ENCODE results near the gene DENND4A. TPM values are rescaled to one million over a fixed set of nuclear protein-coding genes. Genes with fewer than 3 reads are reported as not detected.

The DENND4A gene
- total RNA-seq, result 10 to 100 TPM; 15.4 to 46.7 (median 23.4) TPM
- polyA plus RNA-seq, result 10 to 100 TPM in 1 of 3 donors, 1 to 10 TPM in 2; 4.0 to 11.2 (median 7.0) TPM
- long read RNA-seq, donor 1, partial matches to known transcripts, result 5 of 9 reads
- long read RNA-seq, donor 1, other reads (novel, unspliced or antisense), result 4 of 9 reads
- long read RNA-seq, donor 2, partial matches to known transcripts, result 5 of 6 reads
- long read RNA-seq, donor 2, other reads (novel, unspliced or antisense), result 1 of 6 reads

- Histone ChIP-seq H3K4me1 (peaks cover 16% of the 10 kb centered on the region), H3K27ac (peak within 1 kb of the TSS; percentile 98), H3K4me3 (peak within 1 kb of the TSS; percentile 90), H3K27me3 (ENCODE audit: insufficient read depth in 3 of 3, low read length in 2 of 3) (no peaks in the 10 kb centered on the region), H3K9me3 (no peaks in the 10 kb centered on the region), H3K36me3 (ENCODE audit: insufficient read depth in 1 of 2, low read depth in 1 of 2) (no peaks in the 10 kb centered on the region)
- no peak for TF ChIP-seq CTCF (IDR thresholded peaks at IDR 0.05)
- WGBS, 3 donors, result 0 to 1% (median 1%) methylated on average over 45 to 63 of the region's 63 CpGs
- DNase-seq, result peak; percentile 98 to 99
- peak; percentile 94 to 97 (median 96) for ATAC-seq
- intact Hi-C loops (cut with DNase I), result loop anchor here (2.0 kb wide), 2 partner anchors 36 to 76 kb away; partner anchors contain the start of gene RAB11A (in 2 of the 2)
These were observed at the start of gene DENND4A for GRCh38 chr15:65792138-65792987. Gene DENND4A (minus strand): TSS chr15:65792293. CDS start chr15:65756450, 35,843 bp downstream.

- ATAC-seq (no peak), DNase-seq (peak in 1 of 2 donors; percentile 21)
- WGBS, 3 donors, result 38 to 59% (median 40%) methylated on average over 11 of the region's 11 CpGs
- Histone ChIP-seq H3K27me3 (ENCODE audit: insufficient read depth in 3 of 3, low read length in 2 of 3) (no peaks in the 10 kb centered on the region), H3K4me3 (no peak overlapping the region), H3K27ac (no peak overlapping the region), H3K9me3 (no peaks in the 10 kb centered on the region), H3K36me3 (ENCODE audit: insufficient read depth in 1 of 2, low read depth in 1 of 2) (no peaks in the 10 kb centered on the region), H3K4me1 (no peaks in the 10 kb centered on the region)
- intact Hi-C loops (cut with DNase I), result no loop called here
- no peak for TF ChIP-seq CTCF (IDR thresholded peaks at IDR 0.05)
These were observed 49.2 kb upstream of the DENND4A start for GRCh38 chr15:65841121-65841930.

GRCh38 chr15:65839985-65840384 lies 47.9 kb upstream of the DENND4A start:
- intact Hi-C loops (cut with DNase I), result no loop called here
- ATAC-seq, result no peak
- 86 to 88% (median 88%) methylated on average over 4 of the region's 4 CpGs for whole genome bisulfite sequencing, 3 donors
- TF ChIP-seq CTCF (IDR thresholded peaks at IDR 0.05), result no peak
- Histone ChIP-seq H3K27ac (no peak overlapping the region), H3K9me3 (no peaks in the 10 kb centered on the region), H3K4me3 (no peak overlapping the region), H3K36me3 (ENCODE audit: insufficient read depth in 1 of 2, low read depth in 1 of 2) (no peaks in the 10 kb centered on the region), H3K4me1 (peaks cover 6% of the 10 kb centered on the region), H3K27me3 (ENCODE audit: insufficient read depth in 3 of 3, low read length in 2 of 3) (no peaks in the 10 kb centered on the region)
- no peak for DNase-seq

- DNase-seq (no peak), ATAC-seq (no peak)
- Histone ChIP-seq H3K27me3 (ENCODE audit: insufficient read depth in 3 of 3, low read length in 2 of 3) (no peaks in the 10 kb centered on the region), H3K4me3 (no peak overlapping the region), H3K27ac (no peak overlapping the region), H3K9me3 (no peaks in the 10 kb centered on the region), H3K4me1 (peaks cover 10% of the 10 kb centered on the region), H3K36me3 (ENCODE audit: insufficient read depth in 1 of 2, low read depth in 1 of 2) (no peaks in the 10 kb centered on the region)
- no peak for TF ChIP-seq CTCF (IDR thresholded peaks at IDR 0.05)
- intact Hi-C loops (cut with DNase I), result no loop called here
- 83 to 88% (median 85%) methylated on average over 5 of the region's 5 CpGs for WGBS, 3 donors
These were observed 47.3 kb upstream of the DENND4A start for GRCh38 chr15:65839354-65839901.
